GM18511 (cell line): Measurements from ENCODE around the gene EEF2K.
"Not testable (repeated sequence)": the region's sequence is repeated elsewhere in the genome, so short reads cannot be mapped to it uniquely, and the experiment has no call there.

Experiments
- ATAC-seq: cut with Tn5 transposase; IDR thresholded peaks from one replicate; pipeline ENCODE4 v1.9.1; 2021; ENCODE audit warnings: mild to moderate bottlenecking, moderate library complexity; ENCODE audit not compliant: unreplicated experiment

Gene EEF2K

DNA sequence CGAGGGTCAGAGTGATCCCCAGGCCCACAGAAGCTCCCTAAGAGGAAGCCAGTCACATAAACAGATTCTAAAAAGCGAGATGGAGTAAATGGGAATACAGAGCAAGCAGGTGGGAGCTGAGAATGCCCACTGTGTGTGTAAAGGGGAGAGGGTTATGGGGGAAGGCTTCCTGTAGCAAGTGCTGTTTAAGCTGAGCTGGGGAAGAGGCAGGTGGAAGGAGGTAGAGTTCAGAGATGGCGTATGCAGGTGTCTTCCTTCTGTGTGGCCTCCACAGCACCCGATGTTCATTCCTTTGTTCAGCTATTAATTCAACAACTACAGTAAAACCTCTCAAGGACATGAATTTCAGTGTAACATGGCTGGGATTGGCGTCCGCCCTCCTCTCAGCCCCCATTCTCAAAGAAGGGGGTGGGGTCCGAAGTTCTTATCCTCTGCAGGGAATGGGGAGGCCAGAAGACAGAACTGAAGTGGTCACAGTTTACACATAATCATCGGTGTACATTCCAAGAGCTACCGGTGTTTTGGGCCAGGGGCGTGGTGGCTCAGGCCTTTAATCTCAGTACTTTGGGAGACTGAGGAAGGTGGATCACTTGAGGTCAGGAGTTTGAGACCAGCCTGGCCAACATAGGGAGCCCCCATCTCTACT is 1.8 kb downstream of the EEF2K start:
- ATAC-seq, result no peak

DNA sequence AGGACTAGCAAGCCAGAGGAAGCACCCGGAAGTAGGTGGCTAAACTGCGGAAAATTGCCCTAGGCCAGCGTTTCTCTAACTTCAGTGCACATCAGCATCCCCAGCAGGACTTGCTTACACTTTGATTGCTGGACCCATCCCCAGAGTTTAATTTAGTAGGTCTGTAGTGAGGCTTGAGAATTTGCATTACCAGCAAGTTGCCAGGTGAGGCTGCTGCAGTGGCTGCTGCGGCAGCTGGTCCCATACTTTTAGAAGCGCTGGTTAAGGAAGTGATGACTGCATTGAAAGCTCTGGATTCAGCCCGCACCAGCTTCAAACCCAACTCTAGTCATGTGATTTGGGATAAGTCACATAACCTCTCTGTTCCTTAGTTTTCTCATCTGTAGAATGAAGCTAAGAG is 4.2 kb downstream of the EEF2K start:
- ATAC-seq, result no peak

DNA sequence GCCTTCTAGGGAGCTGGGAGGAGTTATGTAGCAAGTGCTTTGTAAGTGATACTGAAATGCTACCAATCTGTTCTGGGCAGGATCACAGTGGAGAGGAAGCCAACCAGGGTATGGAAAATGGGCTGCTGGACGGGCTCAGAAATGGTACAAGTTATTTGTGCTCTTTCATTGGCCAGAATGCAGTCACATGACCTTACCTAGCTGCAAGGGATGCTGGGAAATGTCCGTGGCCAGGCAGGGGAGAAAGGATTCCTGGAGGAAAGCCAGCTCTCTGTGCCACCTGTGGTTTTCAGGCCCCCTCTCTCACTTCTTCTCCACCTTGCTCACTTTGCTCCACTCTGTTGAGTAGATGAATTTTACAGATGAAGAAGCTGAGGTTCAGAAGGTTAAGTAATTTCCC is 4.8 kb downstream of the EEF2K start:
- no peak for ATAC-seq

DNA sequence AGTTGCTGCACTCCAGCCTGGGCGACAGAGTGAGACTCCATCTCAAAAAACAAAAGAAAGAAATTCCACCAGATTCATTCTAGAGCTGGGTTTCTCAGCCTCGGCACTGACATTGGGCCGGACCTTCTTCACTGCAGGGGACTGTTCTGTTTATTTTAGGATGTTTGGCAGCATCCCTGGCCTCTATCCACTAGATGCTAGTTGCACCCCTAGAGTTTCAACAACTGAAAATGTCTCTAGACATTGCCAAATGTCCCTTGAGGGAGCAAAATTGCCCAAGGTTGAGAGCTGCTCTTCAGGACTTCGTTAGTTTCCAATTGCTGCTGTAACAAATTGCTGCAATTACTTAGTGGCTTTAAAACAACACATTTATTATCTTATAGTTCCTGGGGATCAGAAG is 7.2 kb downstream of the EEF2K start:
- no peak for ATAC-seq

DNA sequence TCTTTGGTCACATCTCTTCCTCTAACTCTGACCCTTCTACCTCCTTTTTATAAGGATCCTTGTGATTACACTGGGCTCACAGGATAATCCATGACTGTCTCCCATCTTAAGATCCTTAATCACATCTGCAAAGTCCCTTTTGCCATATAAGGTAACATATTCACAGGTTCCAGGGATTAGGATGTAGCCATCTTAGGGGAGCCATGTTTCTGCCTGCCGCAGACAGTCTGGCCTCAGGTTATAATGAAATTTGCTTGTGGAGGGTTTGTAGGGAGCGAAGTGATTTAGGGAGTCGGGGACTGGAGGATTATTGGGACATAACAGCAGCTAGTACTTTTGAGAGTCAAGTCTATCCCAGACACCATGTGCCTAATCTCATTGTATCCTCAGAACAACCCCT is 7.7 kb downstream of the EEF2K start:
- no peak for ATAC-seq

DNA sequence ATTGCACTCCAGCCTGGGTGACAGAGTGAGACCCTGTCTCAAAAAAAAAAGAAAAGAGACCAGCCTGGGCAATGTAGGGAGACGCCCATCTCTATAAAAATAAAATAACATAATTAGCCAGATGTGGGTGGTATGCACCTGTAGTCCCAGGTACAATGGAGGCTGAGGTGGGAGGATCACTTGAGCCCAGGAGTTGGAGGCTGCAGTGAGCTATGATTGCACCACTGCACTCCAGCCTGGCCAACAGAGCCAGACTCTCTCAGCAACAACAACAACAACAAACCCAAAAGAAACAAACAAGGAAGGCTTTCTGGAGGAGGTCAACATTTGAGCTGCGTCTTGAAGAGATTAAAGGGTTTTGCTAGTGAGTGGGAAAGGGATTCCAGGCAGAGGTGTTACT is 8.3 kb downstream of the EEF2K start:
- no peak for ATAC-seq

DNA sequence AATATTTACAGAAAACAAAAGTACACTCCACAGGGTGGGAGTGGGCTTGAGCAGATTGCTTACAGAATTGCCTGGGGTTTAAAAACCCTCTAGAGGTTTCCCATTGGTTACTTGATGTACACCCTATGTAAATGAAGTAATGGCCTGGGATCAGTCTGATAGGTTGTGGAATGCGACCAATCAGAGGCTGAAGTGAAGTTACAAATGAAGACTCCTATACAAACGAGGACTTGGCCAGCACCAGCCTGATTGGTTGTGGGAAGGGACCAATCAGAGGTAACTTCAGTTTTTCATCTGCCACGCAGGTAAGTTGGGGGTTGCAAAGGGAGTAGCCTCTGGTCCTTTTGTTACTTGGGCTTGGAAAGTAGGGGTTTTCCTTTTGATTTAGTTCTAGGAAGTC is 8.8 kb downstream of the EEF2K start:
- no peak for ATAC-seq

DNA sequence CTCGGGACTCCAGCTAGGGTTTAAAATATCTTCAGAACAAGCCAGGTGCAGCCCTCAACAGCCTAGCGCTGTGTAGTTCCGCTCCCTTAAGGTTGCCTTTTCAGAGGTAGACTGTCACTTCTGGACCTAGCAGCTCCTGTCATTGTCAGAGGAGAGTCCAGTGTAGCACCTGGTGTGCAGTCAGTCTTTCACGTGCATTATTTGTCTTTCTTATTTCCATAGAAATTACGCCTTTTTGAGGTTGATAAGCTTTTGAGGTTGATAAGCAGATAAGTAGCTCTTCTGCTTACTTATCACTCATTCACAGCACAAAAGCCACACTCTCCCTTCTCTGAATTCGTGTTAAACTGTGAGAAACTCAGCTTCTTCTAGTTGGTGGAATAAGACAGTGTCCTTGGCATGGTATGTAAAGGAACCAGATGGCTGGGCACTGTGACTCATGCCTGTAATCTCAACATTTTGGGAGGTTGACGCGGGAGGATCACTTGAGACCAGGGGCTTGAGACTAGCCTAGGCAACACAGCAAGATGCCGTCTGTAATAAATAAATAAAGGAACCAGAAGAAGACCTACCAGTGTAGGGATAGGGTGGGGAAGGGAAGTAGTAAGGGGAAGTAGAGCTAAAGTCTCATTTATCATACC is 10.2 kb downstream of the EEF2K start:
- ATAC-seq, result no peak

DNA sequence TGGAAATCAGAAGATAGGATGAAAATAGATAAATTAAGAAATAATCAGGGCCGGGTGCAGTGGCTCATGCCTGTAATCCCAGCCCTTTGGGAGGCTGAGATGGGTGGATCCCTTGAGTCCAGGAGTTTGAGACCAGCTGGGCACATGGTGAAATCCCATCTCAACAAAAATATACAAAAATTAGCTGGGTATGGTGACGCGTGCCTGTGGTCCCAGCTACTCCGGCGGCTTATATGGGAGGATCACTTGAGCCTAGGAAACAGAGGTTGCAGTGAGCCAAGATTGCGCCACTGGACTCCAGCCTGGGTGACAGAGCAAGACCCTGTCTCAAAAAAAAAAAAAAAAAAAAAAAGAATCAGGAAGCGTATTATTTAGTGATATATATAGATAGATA is 10.8 kb downstream of the EEF2K start:
- not testable (repeated sequence) for ATAC-seq

DNA sequence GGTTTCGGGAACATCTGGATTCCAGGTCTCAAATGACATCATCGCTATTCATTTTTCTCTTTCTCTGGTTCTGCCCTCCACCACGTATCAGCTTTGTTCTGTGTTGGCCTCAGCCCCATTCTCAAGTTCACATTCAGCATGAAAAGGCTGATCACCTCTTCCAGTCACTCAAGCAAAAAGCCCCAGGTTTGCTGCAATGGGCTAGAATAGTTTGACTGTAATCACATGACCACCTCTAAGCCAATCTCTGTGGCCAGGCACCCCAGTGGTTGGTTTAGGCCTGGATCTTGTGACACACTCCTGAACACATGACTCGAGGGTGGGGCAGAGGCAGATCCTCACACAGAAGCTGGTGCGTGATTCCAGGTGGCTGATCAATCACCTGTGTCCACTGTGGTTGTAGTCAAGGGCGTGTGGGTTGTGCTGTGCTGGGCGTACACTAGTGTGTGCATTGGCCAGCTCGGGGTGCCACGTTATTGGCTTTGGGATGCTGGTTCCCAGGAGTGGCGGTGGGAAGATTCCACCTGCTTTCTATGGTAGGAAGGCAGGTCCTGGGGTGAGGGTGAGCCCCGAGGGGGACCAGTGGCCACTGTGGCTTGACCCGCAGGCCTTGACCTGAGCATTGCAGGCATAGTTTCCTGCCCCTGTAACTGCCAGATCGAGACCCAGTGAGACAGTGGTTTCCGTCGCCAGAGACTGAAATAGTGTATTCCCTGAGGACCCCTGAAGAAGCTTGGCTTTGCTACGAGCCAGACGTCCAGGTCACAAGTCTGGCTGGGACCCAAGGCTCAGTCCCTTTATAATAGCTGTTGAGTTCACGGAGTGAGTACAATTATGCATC is 12.0 kb downstream of the EEF2K start:
- ATAC-seq, result peak; percentile 92

DNA sequence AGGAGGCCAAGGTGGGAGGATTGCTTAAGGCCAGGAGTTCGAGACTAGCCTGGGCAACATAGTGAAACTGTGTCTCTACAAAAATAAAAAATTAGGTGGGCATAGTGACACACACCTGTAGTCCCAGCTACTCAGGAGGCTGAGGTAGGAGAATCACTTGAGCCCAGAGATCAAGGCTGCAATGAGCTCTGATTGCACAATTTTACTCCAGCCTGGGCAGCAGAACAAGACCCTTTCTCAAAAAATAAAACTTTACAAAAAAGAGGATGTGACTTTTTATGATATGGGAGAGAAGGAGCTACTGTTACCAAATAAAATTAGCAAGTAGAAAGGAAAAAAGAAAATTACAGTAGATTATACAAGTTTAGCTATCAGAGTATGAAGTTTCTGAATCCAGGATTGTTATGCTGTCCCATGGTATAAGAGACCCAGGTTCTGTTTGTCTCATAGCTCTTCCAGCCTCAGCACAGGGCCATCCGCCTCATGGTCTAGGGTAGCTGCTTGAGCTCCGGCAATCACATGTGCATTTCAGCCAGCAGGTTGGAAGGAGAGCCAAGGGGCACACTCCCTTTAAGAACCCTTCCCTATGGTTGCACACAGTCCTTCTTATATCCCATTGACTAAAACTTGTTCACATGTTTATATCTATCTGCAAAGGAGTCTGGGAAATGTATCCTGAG is 13.5 kb downstream of the EEF2K start:
- ATAC-seq, result no peak

DNA sequence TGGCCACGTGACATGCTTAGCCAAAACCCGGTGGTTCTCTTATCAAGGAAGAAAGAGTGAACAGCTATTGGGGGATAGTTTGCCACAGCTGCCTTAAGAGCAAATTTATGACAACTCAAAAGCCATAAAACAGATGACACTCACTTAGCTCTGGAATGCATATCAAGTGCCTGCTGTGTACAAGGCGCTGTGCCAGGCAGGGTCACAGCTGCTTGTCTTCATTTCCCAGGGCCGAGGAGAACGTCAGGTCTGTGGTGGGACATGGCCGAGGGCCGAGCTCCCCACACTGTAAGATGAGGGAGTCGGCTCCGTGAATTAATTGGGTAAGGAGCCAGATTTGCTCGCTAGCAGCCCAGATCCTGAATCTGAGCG is 14.0 kb downstream of the EEF2K start:
- ATAC-seq, result no peak

DNA sequence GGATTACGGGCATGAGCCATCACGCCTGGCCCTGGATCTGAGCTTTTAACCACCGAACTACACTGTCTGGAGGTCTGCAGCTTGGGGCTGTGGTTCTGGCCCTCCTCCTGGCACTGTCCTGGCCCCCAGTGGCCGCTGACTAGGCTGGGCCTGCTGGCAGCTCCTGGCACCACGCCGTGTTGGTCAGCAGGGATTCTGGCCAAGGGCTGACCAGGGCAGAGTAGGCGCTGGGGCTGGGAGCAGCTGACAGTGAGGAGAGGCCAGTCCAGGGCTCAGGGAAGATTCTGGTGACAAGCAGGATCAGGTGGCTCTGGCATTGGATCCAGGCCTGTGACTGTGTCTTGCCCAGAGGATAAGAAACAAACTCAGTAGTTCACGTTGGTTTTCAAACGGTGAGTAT is 14.6 kb downstream of the EEF2K start:
- ATAC-seq, result no peak

DNA sequence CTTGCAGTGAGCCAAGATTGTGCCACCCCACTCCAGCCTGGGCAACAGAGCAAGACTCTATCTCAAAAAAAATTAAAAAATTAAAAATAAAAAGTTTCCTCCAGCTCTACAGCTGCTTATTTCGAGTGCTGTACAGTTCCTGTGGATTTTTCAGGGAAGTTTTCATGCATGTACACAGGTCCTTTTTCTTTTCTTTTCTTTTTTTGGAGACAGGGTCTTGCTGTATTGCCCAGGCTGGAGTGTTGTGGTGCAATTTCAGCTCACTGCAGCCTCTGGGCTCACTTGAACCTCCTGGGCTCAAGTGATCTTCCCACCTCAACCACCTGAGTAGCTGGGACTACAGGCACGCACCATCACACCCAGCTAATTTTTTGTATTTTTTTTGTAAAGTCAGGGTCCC is 15.9 kb downstream of the EEF2K start:
- no peak for ATAC-seq

DNA sequence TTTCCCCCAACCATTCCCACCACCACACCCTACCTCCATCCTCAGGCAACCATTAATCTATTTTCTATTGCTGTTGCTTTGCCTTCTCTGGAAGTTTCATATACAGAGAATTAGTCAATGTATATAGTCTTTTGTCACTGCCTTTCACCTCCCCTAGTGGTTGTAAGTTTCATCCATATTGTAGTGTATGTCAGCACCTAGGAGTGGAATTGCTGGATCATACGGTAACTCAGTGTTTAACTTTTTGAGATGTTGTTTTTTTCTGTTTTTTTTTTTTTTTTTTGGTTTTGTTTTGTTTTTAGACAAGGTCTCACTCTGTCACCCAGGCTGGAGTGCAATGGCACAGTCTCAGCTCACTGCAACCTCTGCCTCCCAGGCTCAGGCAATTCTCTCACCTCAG is 16.9 kb downstream of the EEF2K start:
- no peak for ATAC-seq

DNA sequence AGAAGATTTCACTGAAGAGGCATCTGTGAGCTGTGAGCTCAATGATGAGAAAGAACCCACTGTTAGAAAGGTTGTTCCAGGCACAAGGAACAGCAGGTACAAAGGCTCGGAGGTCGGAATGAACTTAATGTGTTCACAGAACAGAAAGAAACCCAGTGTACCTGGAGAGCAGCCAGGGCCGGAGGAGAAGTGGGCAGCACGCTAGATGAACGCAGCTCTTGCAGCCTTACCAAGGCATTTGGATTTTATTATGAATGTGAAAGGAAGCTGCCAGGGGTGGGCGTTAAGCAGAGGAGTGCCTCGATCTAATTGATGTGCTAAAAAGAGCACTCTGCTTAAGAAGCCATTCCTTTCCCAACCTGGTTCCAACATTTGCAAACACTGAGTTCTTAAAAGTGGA is 19.0 kb downstream of the EEF2K start:
- ATAC-seq, result no peak

DNA sequence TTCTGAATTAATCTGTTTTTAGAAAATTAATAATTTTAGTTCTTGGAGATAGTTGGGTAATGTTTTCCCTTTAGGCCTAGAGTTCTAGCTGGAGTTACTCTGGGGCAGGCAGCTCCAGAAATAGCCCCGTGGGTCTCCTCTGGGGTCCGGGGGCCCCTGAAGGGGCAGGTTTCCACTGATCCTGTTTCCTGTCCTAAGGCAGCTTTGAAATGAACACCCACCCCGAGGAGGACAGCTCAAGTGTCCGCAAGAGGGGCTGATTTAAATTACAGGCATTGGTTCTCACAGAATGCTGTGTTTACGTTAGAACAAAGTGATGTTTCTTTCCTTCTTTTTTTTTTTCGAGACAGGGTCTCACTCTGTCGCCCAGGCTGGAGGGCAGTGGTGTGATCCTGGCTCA is 23.8 kb downstream of the EEF2K start:
- ATAC-seq, result no peak

DNA sequence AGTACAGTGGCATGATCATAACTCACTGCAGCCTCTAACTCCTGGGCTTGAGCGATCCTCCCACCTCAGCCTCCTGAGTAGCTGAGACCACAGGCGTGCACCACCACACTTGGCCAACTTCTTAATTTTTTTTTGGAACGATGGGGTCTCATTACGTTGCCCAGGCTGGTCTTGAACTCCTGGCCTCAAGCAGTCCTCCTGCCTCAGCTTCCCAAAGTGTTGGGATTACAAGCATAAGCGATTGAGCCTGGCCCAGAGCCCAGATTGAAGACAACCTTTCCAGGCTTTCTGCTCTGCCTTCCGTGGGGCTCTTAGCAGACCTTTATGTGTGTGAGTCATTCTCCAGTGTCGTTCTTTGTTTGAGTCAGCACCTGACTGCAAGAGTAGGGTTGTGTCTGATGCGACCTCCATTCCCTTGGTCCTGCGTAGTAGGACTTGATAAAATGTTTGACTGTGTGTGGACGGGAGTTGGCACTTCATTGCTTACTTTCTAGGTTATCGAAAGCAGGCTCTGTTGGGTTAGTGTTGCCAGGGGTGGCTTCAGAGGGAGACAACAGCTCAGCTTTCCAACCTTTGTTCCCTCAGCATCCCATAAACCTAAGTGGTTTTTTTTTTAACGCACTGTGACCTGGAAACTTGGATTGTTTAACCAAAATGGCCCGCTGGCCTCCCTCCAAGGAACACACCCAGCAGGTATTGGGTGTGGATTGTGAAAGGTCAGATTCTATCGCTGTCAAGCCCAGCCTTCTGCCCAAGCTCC is 26.4 kb downstream of the EEF2K start:
- ATAC-seq, result no peak

DNA sequence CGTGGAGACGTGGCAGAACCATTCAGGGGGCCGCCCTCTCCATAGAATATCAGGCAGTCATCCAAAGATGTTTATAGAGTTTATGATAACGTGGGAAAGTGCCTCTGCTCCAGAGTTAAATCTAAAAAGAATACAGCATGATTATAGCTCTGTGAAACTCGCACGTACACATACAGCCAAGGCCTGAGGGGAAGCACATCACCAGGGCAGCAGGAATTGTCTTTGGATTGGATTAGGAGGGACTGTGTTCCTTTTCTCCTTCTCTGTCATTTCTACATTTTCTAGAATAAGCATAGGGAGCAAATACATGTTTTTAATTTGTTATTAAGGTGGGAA is 26.9 kb downstream of the EEF2K start:
- ATAC-seq, result no peak

DNA sequence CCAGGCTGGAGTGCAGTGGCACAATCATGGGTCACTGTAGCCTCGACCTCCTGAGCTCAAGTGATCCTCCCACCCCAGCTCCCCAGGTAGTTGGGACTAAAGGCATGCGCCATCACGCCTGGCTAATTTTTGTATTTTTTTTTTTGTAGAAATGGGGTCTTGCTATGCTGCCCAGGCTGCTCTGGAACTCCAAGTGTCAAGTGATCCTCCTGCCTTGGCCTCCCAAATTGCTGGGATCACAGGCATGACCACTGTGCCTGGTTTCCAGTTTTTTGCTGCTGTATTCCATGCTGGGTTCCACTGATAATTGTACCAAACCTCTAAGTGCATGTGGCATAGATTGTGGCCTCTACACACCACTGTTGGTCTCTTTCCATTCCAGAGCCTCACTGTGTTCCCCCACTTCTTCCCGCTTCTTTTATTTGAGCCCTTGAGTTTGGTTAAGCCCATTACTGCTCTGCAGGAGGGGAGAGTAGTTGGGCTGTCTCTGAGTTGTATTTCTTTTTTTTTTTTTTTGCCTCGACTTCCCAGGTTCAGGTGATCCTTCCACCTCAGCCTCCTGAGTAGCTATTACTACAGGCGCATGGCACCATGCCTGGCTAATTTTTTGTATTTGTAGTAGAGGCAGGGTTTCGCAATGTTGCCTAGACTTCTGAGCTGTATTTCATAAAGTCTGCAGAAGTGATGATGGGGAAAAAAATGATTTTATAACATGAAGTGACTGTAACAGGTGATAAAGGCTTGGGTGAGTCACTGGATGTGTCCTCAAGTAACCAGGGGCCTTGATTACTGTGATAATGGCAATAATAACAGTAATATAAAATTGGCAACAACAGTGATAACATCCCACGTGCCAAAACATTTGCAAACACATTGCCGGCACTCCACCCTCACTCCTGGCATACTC is 30.0 kb downstream of the EEF2K start:
- no peak for ATAC-seq
